ENCODE results near the gene CLEC10A. TPM values are rescaled to one million over a fixed set of nuclear protein-coding genes. Genes with fewer than 3 reads are reported as not detected.
A peak's percentile ranks its signal among the peaks of the same experiment; 100 is the strongest.
"Not testable (repeated sequence)": the region's sequence is repeated elsewhere in the genome, so short reads cannot be mapped to it uniquely, and the experiment has no call there.

Gene CLEC10A, protein sequence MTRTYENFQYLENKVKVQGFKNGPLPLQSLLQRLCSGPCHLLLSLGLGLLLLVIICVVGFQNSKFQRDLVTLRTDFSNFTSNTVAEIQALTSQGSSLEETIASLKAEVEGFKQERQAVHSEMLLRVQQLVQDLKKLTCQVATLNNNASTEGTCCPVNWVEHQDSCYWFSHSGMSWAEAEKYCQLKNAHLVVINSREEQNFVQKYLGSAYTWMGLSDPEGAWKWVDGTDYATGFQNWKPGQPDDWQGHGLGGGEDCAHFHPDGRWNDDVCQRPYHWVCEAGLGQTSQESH
- not detected in 2 replicates for total RNA-seq (2014; rRNA removed; shearing (Covaris generic))
- polyA plus RNA-seq (2015; cell fraction: cytosol; rRNA removed), result not detected in 2 replicates
- polyA plus RNA-seq (2015; cell fraction: nucleus; rRNA removed), result not detected in 2 replicates

DNA sequence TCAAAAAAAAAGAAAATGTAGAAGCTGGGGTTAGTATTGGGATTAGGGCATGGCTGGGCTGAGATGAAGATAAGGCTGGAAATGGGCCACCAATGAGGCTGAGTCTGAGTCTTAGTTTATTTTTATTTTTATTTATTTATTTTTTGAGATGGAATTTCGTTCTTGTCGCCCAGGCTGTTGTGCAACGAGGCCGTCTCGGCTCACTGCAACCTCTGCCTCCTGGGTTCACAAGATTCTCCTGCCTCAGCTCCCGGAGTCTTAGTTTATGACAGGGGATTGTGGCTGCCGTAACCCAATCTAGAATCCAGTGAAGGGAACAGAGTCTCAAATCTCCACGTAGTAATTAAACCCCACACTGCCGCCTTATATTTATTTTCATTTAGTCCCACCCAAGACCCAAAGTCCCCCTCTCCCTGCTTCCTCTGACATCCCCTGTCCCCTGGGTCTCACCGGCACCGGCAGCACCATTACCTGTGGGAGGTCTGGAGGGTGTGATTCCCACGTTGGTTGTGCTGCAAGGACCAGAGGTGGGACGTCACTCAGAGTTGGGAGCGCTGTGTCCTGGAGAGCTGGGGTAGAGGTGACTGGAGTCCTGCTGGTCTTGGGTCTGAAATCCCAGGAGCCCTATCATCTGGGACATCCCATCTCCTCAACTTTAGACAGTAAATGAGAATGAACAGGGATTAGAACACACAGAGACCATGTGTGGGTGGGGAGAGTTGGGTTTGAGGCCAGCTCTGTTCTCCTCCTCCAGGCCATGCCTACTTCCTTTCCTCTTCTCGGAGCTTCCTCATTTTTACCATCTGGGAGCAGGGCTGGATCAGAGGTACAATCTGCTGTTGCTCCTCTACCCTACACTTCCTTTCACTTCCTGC lies at the start of gene CLEC10A:
CLEC10A (minus strand) TSS at position 671 of the 875 bp plus-strand sequence. CDS start 1,439 bp downstream, outside the sequence.
- in situ Hi-C loops (cut with HindIII; ENCODE audit: low pct_unique_long_range_greater_than_20kb, low sequenced_read_pairs), result no loop called here
- no peak for DNase-seq (ENCODE audit: low read depth, low spot score)

DNA sequence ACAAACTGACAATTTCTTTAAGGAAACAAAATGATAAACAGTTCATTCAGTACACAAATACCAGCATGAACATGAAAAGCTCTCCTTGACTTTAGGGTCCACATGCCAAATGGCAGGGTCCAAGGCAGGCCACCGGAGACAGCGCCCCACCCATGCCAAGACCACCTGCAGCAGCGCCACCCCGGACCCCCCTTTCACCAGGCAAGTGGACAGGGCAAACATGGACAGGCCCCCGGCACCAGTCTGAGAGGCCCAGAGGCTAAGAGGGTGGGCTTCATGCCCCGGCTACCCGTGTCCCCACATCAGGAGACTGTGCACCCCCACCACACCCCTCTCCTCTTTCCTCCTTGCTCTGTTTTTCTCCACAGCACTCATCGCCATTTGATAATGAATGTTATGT lies 49.3 kb upstream of the CLEC10A start:
- in situ Hi-C loops (cut with HindIII; ENCODE audit: low pct_unique_long_range_greater_than_20kb, low sequenced_read_pairs), result no loop called here
- no peak for DNase-seq (ENCODE audit: low read depth, low spot score)

- in situ Hi-C loops (cut with HindIII; ENCODE audit: low pct_unique_long_range_greater_than_20kb, low sequenced_read_pairs), result no loop called here
- DNase-seq (ENCODE audit: low read depth, low spot score), result no peak
Measured at GRCh38 chr17:7128160-7128559, 48.1 kb upstream of the CLEC10A start.

- DNase-seq (ENCODE audit: low read depth, low spot score); in situ Hi-C loops (cut with HindIII; ENCODE audit: low pct_unique_long_range_greater_than_20kb, low sequenced_read_pairs): not testable (repeated sequence)
Measured at GRCh38 chr17:7127501-7127900, 47.5 kb upstream of the CLEC10A start.

DNA sequence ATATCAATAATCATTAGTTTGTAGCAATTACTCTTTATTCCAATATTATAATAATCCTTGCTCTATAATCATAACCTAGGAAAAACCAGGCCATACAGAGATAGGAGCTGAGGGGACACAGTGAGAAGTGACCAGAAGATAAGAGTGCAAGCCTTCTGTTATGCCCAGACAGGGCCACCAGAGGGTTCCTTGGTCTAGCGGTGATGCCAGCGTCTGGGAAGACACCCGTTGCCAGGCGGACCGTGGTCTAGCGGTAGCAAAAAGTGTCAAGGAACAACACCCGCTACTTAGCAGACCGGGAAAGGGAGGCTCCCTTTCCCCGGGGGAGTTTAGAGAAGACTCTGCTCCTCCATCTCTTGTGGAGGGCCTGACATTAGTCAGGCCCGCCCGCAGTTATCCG lies 46.3 kb upstream of the CLEC10A start:
- DNase-seq (ENCODE audit: low read depth, low spot score); in situ Hi-C loops (cut with HindIII; ENCODE audit: low pct_unique_long_range_greater_than_20kb, low sequenced_read_pairs): not testable (repeated sequence)

- in situ Hi-C loops (cut with HindIII; ENCODE audit: low pct_unique_long_range_greater_than_20kb, low sequenced_read_pairs), result no loop called here
- peak; percentile 87 for DNase-seq (ENCODE audit: low read depth, low spot score)
Measured at GRCh38 chr17:7124923-7125322, 44.9 kb upstream of the CLEC10A start.

- DNase-seq (ENCODE audit: low read depth, low spot score), result no peak
- in situ Hi-C loops (cut with HindIII; ENCODE audit: low pct_unique_long_range_greater_than_20kb, low sequenced_read_pairs), result no loop called here
Measured at GRCh38 chr17:7123844-7124243, 43.8 kb upstream of the CLEC10A start.

- in situ Hi-C loops (cut with HindIII; ENCODE audit: low pct_unique_long_range_greater_than_20kb, low sequenced_read_pairs), result no loop called here
- DNase-seq (ENCODE audit: low read depth, low spot score), result no peak
Measured at GRCh38 chr17:7122381-7122780, 42.3 kb upstream of the CLEC10A start.

- DNase-seq (ENCODE audit: low read depth, low spot score); in situ Hi-C loops (cut with HindIII; ENCODE audit: low pct_unique_long_range_greater_than_20kb, low sequenced_read_pairs): not testable (repeated sequence)
Measured at GRCh38 chr17:7120635-7121034, 40.6 kb upstream of the CLEC10A start.

GRCh38 chr17:7120123-7120522 lies 40.1 kb upstream of the CLEC10A start:
- in situ Hi-C loops (cut with HindIII; ENCODE audit: low pct_unique_long_range_greater_than_20kb, low sequenced_read_pairs), result no loop called here

GRCh38 chr17:7119314-7119713 lies 39.3 kb upstream of the CLEC10A start:
- in situ Hi-C loops (cut with HindIII; ENCODE audit: low pct_unique_long_range_greater_than_20kb, low sequenced_read_pairs), result no loop called here

More at GRCh38 chr17:7120123-7120522, 40.1 kb upstream of the CLEC10A start:
- DNase-seq (ENCODE audit: low read depth, low spot score), result no peak

DNA sequence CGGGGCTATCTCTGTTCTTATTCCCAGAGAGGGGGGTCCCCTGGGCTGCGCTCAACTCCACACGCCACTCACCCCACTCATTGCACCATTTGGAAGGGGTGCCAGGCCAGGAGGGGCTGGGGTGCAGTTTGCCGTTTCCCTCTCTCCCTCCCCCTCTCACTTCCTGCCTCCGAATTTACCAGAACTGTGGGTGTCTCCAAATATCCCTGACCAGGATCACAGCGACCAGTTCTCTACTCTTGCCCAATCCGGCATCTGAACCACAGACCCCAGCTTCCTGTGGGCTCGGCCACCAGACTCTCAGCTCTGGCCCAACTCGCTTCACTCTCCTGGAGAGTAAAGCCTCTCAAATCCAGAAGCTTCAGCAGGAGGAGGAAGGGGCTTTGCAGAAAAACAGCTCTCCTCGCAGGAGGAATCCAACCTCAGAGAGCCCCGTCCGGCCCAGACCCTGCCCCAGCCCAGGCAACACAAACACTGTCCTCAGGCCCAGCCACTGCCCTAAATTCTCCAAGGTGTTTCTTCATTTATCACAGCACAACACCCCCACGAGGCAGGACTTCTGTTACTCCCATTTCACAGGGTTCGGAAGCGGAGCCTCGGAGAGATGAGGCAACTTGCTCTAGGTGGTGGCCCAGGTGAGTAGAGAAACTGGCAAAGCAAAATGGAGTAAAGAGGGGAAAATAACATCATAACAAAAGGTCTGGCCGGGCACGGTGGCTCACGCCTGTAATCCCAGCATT lies 35.0 kb upstream of the CLEC10A start:
- in situ Hi-C loops (cut with HindIII; ENCODE audit: low pct_unique_long_range_greater_than_20kb, low sequenced_read_pairs), result no loop called here
- no peak for DNase-seq (ENCODE audit: low read depth, low spot score)

More at GRCh38 chr17:7119314-7119713, 39.3 kb upstream of the CLEC10A start:
- DNase-seq (ENCODE audit: low read depth, low spot score), result no peak

DNA sequence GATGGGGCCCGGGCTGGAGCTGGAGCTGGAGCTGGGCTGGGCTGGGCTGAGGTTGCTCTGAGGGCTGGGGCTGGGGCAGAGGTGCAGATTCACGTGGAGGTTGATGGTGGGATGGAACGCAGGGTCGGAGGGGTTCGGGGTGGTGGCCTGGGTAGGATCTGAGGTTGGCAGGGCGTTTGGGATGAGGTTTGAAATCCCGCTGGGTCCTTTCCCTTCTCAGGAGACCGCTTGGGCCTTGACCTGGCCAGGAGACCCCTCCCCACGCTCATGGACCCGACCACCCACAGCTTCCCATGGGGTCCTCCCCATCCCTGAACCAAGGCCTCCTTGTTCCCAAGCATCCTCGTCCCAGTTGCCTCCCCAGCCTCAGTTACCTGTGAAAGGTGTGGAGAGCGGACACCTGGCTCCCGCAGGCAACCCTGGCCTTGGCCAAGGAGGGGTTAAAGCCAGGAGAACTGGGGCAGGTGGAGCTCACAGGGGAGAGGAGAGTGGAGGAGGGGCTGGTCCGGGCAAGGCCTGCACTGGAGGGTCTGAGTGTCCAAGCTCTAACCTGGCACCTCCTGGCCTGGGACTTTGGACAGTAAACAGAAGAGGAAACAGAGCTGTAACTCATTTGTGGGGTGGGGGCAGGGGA lies 34.3 kb upstream of the CLEC10A start, which contains the start of gene ASGR2:
ASGR2 (minus strand) TSS at position 582 of the 634 bp plus-strand sequence. CDS start 582 bp downstream, outside the sequence.
- DNase-seq (ENCODE audit: low read depth, low spot score), result no peak

GRCh38 chr17:7113273-7114071 lies 33.4 kb upstream of the CLEC10A start:
- in situ Hi-C loops (cut with HindIII; ENCODE audit: low pct_unique_long_range_greater_than_20kb, low sequenced_read_pairs), result no loop called here
- no peak for DNase-seq (ENCODE audit: low read depth, low spot score)

More for the DNA sequence above, 34.3 kb upstream of the CLEC10A start, which contains the start of gene ASGR2:
- in situ Hi-C loops (cut with HindIII; ENCODE audit: low pct_unique_long_range_greater_than_20kb, low sequenced_read_pairs), result no loop called here

GRCh38 chr17:7112510-7113108 lies 32.6 kb upstream of the CLEC10A start:
- DNase-seq (ENCODE audit: low read depth, low spot score), result no peak
- in situ Hi-C loops (cut with HindIII; ENCODE audit: low pct_unique_long_range_greater_than_20kb, low sequenced_read_pairs), result no loop called here

All from SK-MEL-5 (cell line).